ENCODE data around the gene STAT2.

GRCh38 chr12:56307221-56307965 lies 52.5 kb downstream of the STAT2 start:
- TF ChIP-seq, protein P1, sequence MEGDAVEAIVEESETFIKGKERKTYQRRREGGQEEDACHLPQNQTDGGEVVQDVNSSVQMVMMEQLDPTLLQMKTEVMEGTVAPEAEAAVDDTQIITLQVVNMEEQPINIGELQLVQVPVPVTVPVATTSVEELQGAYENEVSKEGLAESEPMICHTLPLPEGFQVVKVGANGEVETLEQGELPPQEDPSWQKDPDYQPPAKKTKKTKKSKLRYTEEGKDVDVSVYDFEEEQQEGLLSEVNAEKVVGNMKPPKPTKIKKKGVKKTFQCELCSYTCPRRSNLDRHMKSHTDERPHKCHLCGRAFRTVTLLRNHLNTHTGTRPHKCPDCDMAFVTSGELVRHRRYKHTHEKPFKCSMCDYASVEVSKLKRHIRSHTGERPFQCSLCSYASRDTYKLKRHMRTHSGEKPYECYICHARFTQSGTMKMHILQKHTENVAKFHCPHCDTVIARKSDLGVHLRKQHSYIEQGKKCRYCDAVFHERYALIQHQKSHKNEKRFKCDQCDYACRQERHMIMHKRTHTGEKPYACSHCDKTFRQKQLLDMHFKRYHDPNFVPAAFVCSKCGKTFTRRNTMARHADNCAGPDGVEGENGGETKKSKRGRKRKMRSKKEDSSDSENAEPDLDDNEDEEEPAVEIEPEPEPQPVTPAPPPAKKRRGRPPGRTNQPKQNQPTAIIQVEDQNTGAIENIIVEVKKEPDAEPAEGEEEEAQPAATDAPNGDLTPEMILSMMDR (IDR thresholded peaks at IDR 0.05): no peak
- no peak for TF ChIP-seq ZFX (IDR thresholded peaks at IDR 0.05; ENCODE audit: borderline replicate concordance)
